ENCODE results near the gene KRTAP4-6.
"Not testable (repeated sequence)": the region's sequence is repeated elsewhere in the genome, so short reads cannot be mapped to it uniquely, and the experiment has no call there.

KRTAP4-6 gene

GRCh38 chr17:41126412-41126811 is 13.9 kb downstream of the KRTAP4-6 start:
- no peak for TF ChIP-seq EZH2 (IDR thresholded peaks at IDR 0.05; ENCODE audit: borderline replicate concordance, low read length)
- TF ChIP-seq CTCF (IDR thresholded peaks at IDR 0.05; ENCODE audit: low read length) = no peak
- no peak overlapping the region for H2AFZ ChIP-seq (ENCODE audit: low read length)
- no peak overlapping the region for H3K9ac ChIP-seq (ENCODE audit: low read length)
- H3K9me2 ChIP-seq (ENCODE audit: low read depth, low read length) = no peaks in the 10 kb centered on the region
- H3K79me2 ChIP-seq (ENCODE audit: insufficient read depth, low read length) = no peaks in the 10 kb centered on the region
- no peaks in the 10 kb centered on the region for H3K36me3 ChIP-seq (ENCODE audit: insufficient read depth, low read length)
- no peaks in the 10 kb centered on the region for H4K20me1 ChIP-seq (ENCODE audit: insufficient read depth, low read length)
- H3K4me2 ChIP-seq (ENCODE audit: low read length) = no peak overlapping the region
- no peaks in the 10 kb centered on the region for H3F3A ChIP-seq (ENCODE audit: insufficient read depth, low read length)
- H3K4me1 ChIP-seq (ENCODE audit: insufficient read depth, low read length, severe bottlenecking) = no peaks in the 10 kb centered on the region
- H3K27me3 ChIP-seq (ENCODE audit: insufficient read depth, low read length) = no peaks in the 10 kb centered on the region
- H3K9me3 ChIP-seq (ENCODE audit: low read length) = no peaks in the 10 kb centered on the region
- H3K4me3 ChIP-seq (ENCODE audit: low read depth, low read length, poor library complexity, severe bottlenecking) = no peak overlapping the region
- no peak overlapping the region for H3K27ac ChIP-seq (ENCODE audit: low read depth, low read length, poor library complexity, severe bottlenecking)

GRCh38 chr17:41125064-41125463 is 15.3 kb downstream of the KRTAP4-6 start:
- Histone ChIP-seq H3K9ac (ENCODE audit: low read length) (no peak overlapping the region), H3K36me3 (ENCODE audit: insufficient read depth, low read length) (no peaks in the 10 kb centered on the region), H3K9me2 (ENCODE audit: low read depth, low read length) (no peaks in the 10 kb centered on the region), H4K20me1 (ENCODE audit: insufficient read depth, low read length) (no peaks in the 10 kb centered on the region), H3K4me2 (ENCODE audit: low read length) (no peak overlapping the region), H3K27ac (ENCODE audit: low read depth, low read length, poor library complexity, severe bottlenecking) (no peak overlapping the region), H3K79me2 (ENCODE audit: insufficient read depth, low read length) (no peaks in the 10 kb centered on the region), H2AFZ (ENCODE audit: low read length) (no peak overlapping the region), H3K9me3 (ENCODE audit: low read length) (no peaks in the 10 kb centered on the region), H3K4me1 (ENCODE audit: insufficient read depth, low read length, severe bottlenecking) (peaks cover 5% of the 10 kb centered on the region), H3K27me3 (ENCODE audit: insufficient read depth, low read length) (no peaks in the 10 kb centered on the region), H3K4me3 (ENCODE audit: low read depth, low read length, poor library complexity, severe bottlenecking) (no peak overlapping the region), H3F3A (ENCODE audit: insufficient read depth, low read length) (no peaks in the 10 kb centered on the region)
- TF ChIP-seq EZH2 (IDR thresholded peaks at IDR 0.05; ENCODE audit: borderline replicate concordance, low read length) = no peak
- no peak for TF ChIP-seq CTCF (IDR thresholded peaks at IDR 0.05; ENCODE audit: low read length)

- H3K9ac ChIP-seq (ENCODE audit: low read length); H3K36me3 ChIP-seq (ENCODE audit: insufficient read depth, low read length); H3K27ac ChIP-seq (ENCODE audit: low read depth, low read length, poor library complexity, severe bottlenecking); H2AFZ ChIP-seq (ENCODE audit: low read length); H3F3A ChIP-seq (ENCODE audit: insufficient read depth, low read length); H3K79me2 ChIP-seq (ENCODE audit: insufficient read depth, low read length); H3K27me3 ChIP-seq (ENCODE audit: insufficient read depth, low read length); H3K4me1 ChIP-seq (ENCODE audit: insufficient read depth, low read length, severe bottlenecking); H3K9me2 ChIP-seq (ENCODE audit: low read depth, low read length); H4K20me1 ChIP-seq (ENCODE audit: insufficient read depth, low read length); H3K4me3 ChIP-seq (ENCODE audit: low read depth, low read length, poor library complexity, severe bottlenecking); H3K9me3 ChIP-seq (ENCODE audit: low read length); H3K4me2 ChIP-seq (ENCODE audit: low read length): not testable (repeated sequence)
These were observed 16.4 kb downstream of the KRTAP4-6 start, which contains the start of gene KRTAP4-12 for GRCh38 chr17:41123991-41124371. TSS of gene KRTAP4-12 (minus strand) at chr17:41124182. CDS start at chr17:41124122, 60 bp downstream.

GRCh38 chr17:41123292-41123990 is 16.9 kb downstream of the KRTAP4-6 start:
- H3K27me3 ChIP-seq (ENCODE audit: insufficient read depth, low read length); H2AFZ ChIP-seq (ENCODE audit: low read length); H3K4me1 ChIP-seq (ENCODE audit: insufficient read depth, low read length, severe bottlenecking); H3K27ac ChIP-seq (ENCODE audit: low read depth, low read length, poor library complexity, severe bottlenecking); H3K4me3 ChIP-seq (ENCODE audit: low read depth, low read length, poor library complexity, severe bottlenecking); H3K79me2 ChIP-seq (ENCODE audit: insufficient read depth, low read length); H3K9ac ChIP-seq (ENCODE audit: low read length); H3K9me2 ChIP-seq (ENCODE audit: low read depth, low read length); H3F3A ChIP-seq (ENCODE audit: insufficient read depth, low read length); H3K36me3 ChIP-seq (ENCODE audit: insufficient read depth, low read length); H4K20me1 ChIP-seq (ENCODE audit: insufficient read depth, low read length); H3K4me2 ChIP-seq (ENCODE audit: low read length); H3K9me3 ChIP-seq (ENCODE audit: low read length): not testable (repeated sequence)
